GM23338 (cell line): Measurements from ENCODE around the gene SERF2. TPM values are rescaled to one million over a fixed set of nuclear protein-coding genes. Genes with fewer than 3 reads are reported as not detected.
"Not testable (repeated sequence)": the region's sequence is repeated elsewhere in the genome, so short reads cannot be mapped to it uniquely, and the experiment has no call there.

Experiments
- ATAC-seq: fragments of 200-7000 bp; cut with Tn5 transposase; 3 replicates; pipeline ENCODE4 v1.9.1; 2020
- DNase-seq: peaks from one replicate; pipeline ENCODE4 v3.0.0-alpha.2; 2015; ENCODE audit warnings: low spot score
- H2AFZ ChIP-seq: fragments of 200-600 bp; sonication (generic); 2 replicates; pipeline ENCODE4 v1.8.0; 2016; ENCODE audit warnings: antibody characterized with exemption, mild to moderate bottlenecking, moderate library complexity
- H3F3A ChIP-seq: fragments of 200-600 bp; sonication (generic); replicated peaks from 2 replicates; pipeline ENCODE4 v1.8.0; 2017; ENCODE audit warnings: antibody characterized with exemption, mixed run types, low read depth
- H3K27ac ChIP-seq: fragments of 200-600 bp; sonication (generic); 2 replicates; pipeline ENCODE4 v1.6.1; 2016; ENCODE audit warnings: low read depth
- H3K27me3 ChIP-seq: fragments of 200-600 bp; sonication (generic); 2 replicates; pipeline ENCODE4 v1.8.0; 2016; ENCODE audit warnings: mild to moderate bottlenecking, mixed run types, moderate library complexity; ENCODE audit not compliant: insufficient read depth
- H3K36me3 ChIP-seq: fragments of 200-600 bp; sonication (generic); 2 replicates; pipeline ENCODE4 v1.8.0; 2016; ENCODE audit warnings: mild to moderate bottlenecking; ENCODE audit not compliant: insufficient read depth
- H3K4me1 ChIP-seq: fragments of 200-600 bp; sonication (generic); 2 replicates; pipeline ENCODE4 v1.8.0; 2016; ENCODE audit warnings: mild to moderate bottlenecking, moderate library complexity; ENCODE audit not compliant: insufficient read depth
- H3K4me2 ChIP-seq: fragments of 200-600 bp; sonication (generic); 2 replicates; pipeline ENCODE4 v1.7.1; 2017; ENCODE audit warnings: mixed run types
- H3K4me3 ChIP-seq: fragments of 200-600 bp; sonication (generic); 2 replicates; pipeline ENCODE4 v1.6.1; 2016; ENCODE audit warnings: mixed run types
- H3K79me2 ChIP-seq: fragments of 200-600 bp; sonication (generic); replicated peaks from 2 replicates; pipeline ENCODE4 v1.8.0; 2017; ENCODE audit warnings: mild to moderate bottlenecking; ENCODE audit not compliant: insufficient read depth
- H3K9me2 ChIP-seq: fragments of 200-600 bp; sonication (generic); 2 replicates; pipeline ENCODE4 v1.8.0; 2017; ENCODE audit not compliant: insufficient read depth
- H4K20me1 ChIP-seq: fragments of 200-600 bp; sonication (generic); replicated peaks from 2 replicates; pipeline ENCODE4 v1.8.0; 2017; ENCODE audit warnings: mild to moderate bottlenecking; ENCODE audit not compliant: insufficient read depth
- H3K27ac Mint-ChIP-seq: 2 replicates; pipeline ENCODE4 v1.8.0; 2020; ENCODE audit warnings: inconsistent platforms, mild to moderate bottlenecking, moderate library complexity, mixed read lengths
- H3K27me3 Mint-ChIP-seq: 3 replicates; pipeline ENCODE4 v1.8.0; 2022; ENCODE audit warnings: low read depth, mild to moderate bottlenecking, moderate library complexity, mixed read lengths, inconsistent platforms; ENCODE audit not compliant: insufficient read depth, poor library complexity
- H3K36me3 Mint-ChIP-seq: 3 replicates; pipeline ENCODE4 v1.8.0; 2021; ENCODE audit warnings: low read depth, mild to moderate bottlenecking, inconsistent platforms, moderate library complexity, mixed read lengths
- H3K4me1 Mint-ChIP-seq: 3 replicates; pipeline ENCODE4 v1.8.0; 2020; ENCODE audit warnings: mild to moderate bottlenecking, inconsistent platforms, mixed read lengths
- H3K4me3 Mint-ChIP-seq: 3 replicates; pipeline ENCODE4 v1.8.0; 2021; ENCODE audit warnings: moderate library complexity, mild to moderate bottlenecking, inconsistent platforms, mixed read lengths
- H3K9me3 Mint-ChIP-seq: 3 replicates; pipeline ENCODE4 v1.8.0; 2020; ENCODE audit warnings: moderate library complexity, mild to moderate bottlenecking, inconsistent platforms, mixed read lengths
- ZNF462 ChIP-seq: fragments of 250-450 bp; sonication (Bioruptor Pico); IDR thresholded peaks from 2 replicates; pipeline ENCODE4 v1.5.0; 2020; ENCODE audit warnings: mild to moderate bottlenecking, moderate library complexity
- polyA plus RNA-seq: library from polyadenylated mRNA; unstranded; fragments of >200 nt; fragmentation: Nextera tagmentation; extraction: Ambion mirVana; gene quantifications from 2 replicates; pipeline ENCODE4 v1.2.1, GENCODE V29; 2016
- total RNA-seq: library from RNA; depleted of rRNA; stranded (reverse); fragments of >200 nt; shearing (Covaris generic); gene quantifications from 2 replicates; pipeline ENCODE4 v1.2.3, GENCODE V29; 2014

Gene SERF2
- total and polyA plus RNA-seq, 2 experiments from 2014 or later, result 460 to 2,602 TPM

- no peak for TF ChIP-seq ZNF462 (CRISPR knock-in tag)
These were observed 36.0 kb downstream of the SERF2 start (continued) for GRCh38 chr15:43828061-43828657.

- H3K27ac ChIP-seq, H3K79me2 ChIP-seq, ATAC-seq, H3K27ac Mint-ChIP-seq, H3K4me3 Mint-ChIP-seq, H3K4me2 ChIP-seq, DNase-seq, H4K20me1 ChIP-seq, H3K36me3 ChIP-seq, H3K4me1 Mint-ChIP-seq, H2AFZ ChIP-seq, H3K4me3 ChIP-seq, H3K4me1 ChIP-seq: not testable (repeated sequence)
- Histone ChIP-seq H3K27me3 (peaks cover 13% of the 10 kb centered on the region), H3K9me2 (peaks cover 12% of the 10 kb centered on the region), H3F3A (peaks cover 14% of the 10 kb centered on the region)
- H3K36me3 Mint-ChIP-seq, result peaks cover 29% of the 10 kb centered on the region
- peaks cover 18% of the 10 kb centered on the region for H3K27me3 Mint-ChIP-seq
- H3K9me3 Mint-ChIP-seq, result peaks cover 16% of the 10 kb centered on the region; the same call in 2 of the 3 replicates
These were observed 37.9 kb downstream of the SERF2 start for GRCh38 chr15:43829951-43830540.

- not testable (repeated sequence) for H3K4me3 ChIP-seq, H3K9me2 ChIP-seq, DNase-seq, H3K36me3 ChIP-seq, H3K27me3 ChIP-seq, H3K79me2 ChIP-seq, H3K4me1 ChIP-seq, H3K27ac Mint-ChIP-seq, ATAC-seq, H2AFZ ChIP-seq, H3K4me1 Mint-ChIP-seq, H3K4me2 ChIP-seq, H3K27ac ChIP-seq, H3K9me3 Mint-ChIP-seq, H4K20me1 ChIP-seq, H3K4me3 Mint-ChIP-seq
- peaks cover 11% of the 10 kb centered on the region for H3K27me3 Mint-ChIP-seq
- peaks cover 28% of the 10 kb centered on the region for H3K36me3 Mint-ChIP-seq
- peaks cover 14% of the 10 kb centered on the region for H3F3A ChIP-seq
These were observed 38.7 kb downstream of the SERF2 start for GRCh38 chr15:43830691-43831275.

- not testable (repeated sequence) for H3K79me2 ChIP-seq, H3K4me1 Mint-ChIP-seq, H3K27me3 Mint-ChIP-seq, H3K4me2 ChIP-seq, ATAC-seq, H2AFZ ChIP-seq, H3K4me3 Mint-ChIP-seq, H3K27ac Mint-ChIP-seq, H4K20me1 ChIP-seq, H3K36me3 ChIP-seq, H3K27ac ChIP-seq, H3K27me3 ChIP-seq, H3K9me3 Mint-ChIP-seq, H3K9me2 ChIP-seq, H3K4me1 ChIP-seq, H3F3A ChIP-seq, H3K4me3 ChIP-seq, DNase-seq
- H3K36me3 Mint-ChIP-seq, result peaks cover 29% of the 10 kb centered on the region
These were observed 39.5 kb downstream of the SERF2 start for GRCh38 chr15:43831519-43832052.

GRCh38 chr15:43832485-43832884, 40.4 kb downstream of the SERF2 start:
- H3F3A ChIP-seq, H3K36me3 ChIP-seq: not testable (repeated sequence)

More at GRCh38 chr15:43832485-43832884, 40.4 kb downstream of the SERF2 start:
- H3K27ac Mint-ChIP-seq, H3K4me2 ChIP-seq, H3K4me1 Mint-ChIP-seq, H3K4me3 ChIP-seq, H4K20me1 ChIP-seq, H3K9me2 ChIP-seq, H3K4me3 Mint-ChIP-seq, H3K27me3 Mint-ChIP-seq, H3K4me1 ChIP-seq, H3K27ac ChIP-seq, H3K9me3 Mint-ChIP-seq, DNase-seq, H2AFZ ChIP-seq, H3K27me3 ChIP-seq, ATAC-seq, H3K79me2 ChIP-seq: not testable (repeated sequence)
- peaks cover 28% of the 10 kb centered on the region for H3K36me3 Mint-ChIP-seq
